RWPE2 (cell line): ENCODE measurements around the gene RNASE3.
A peak's percentile ranks its signal among the peaks of the same experiment; 100 is the strongest.
"Not testable (repeated sequence)": the region's sequence is repeated elsewhere in the genome, so short reads cannot be mapped to it uniquely, and the experiment has no call there.

Experiments used
- ATAC-seq: fragments of 200-7000 bp; cut with Tn5 transposase; 3 replicates; pipeline ENCODE4 v1.9.1; 2021; ENCODE audit warnings: low read depth
- DNase-seq: peaks from one replicate; pipeline ENCODE4 v3.0.0-alpha.2; 2020; ENCODE audit warnings: low spot score
- H3K27ac ChIP-seq: fragments of 450-650 bp; 2 replicates; pipeline ENCODE4 v1.5.1; 2017; ENCODE audit warnings: mild to moderate bottlenecking; ENCODE audit not compliant: poor library complexity, severe bottlenecking
- H3K27me3 ChIP-seq: fragments of 250-450 bp; sonication (Bioruptor Pico); 2 replicates; pipeline ENCODE4 v1.5.1; 2021; ENCODE audit warnings: mild to moderate bottlenecking, moderate library complexity; ENCODE audit not compliant: insufficient read depth, poor library complexity, severe bottlenecking
- H3K36me3 ChIP-seq: fragments of 250-450 bp; sonication (Bioruptor Pico); 2 replicates; pipeline ENCODE4 v1.5.1; 2020; ENCODE audit warnings: low read depth, mild to moderate bottlenecking, moderate library complexity
- H3K4me1 ChIP-seq: fragments of 250-450 bp; sonication (Bioruptor Pico); 2 replicates; pipeline ENCODE4 v1.5.1; 2021; ENCODE audit warnings: mild to moderate bottlenecking, moderate library complexity; ENCODE audit not compliant: insufficient read depth, poor library complexity, severe bottlenecking
- H3K4me3 ChIP-seq: fragments of 250-450 bp; sonication (Bioruptor Pico); 2 replicates; pipeline ENCODE4 v1.5.1; 2021; ENCODE audit warnings: mild to moderate bottlenecking, moderate library complexity; ENCODE audit not compliant: severe bottlenecking
- H3K9me3 ChIP-seq: fragments of 250-450 bp; sonication (Bioruptor Pico); 2 replicates; pipeline ENCODE4 v1.5.1; 2021; ENCODE audit warnings: mild to moderate bottlenecking, moderate library complexity; ENCODE audit not compliant: severe bottlenecking
- CTCF ChIP-seq: fragments of 450-650 bp; IDR thresholded peaks from one replicate; pipeline ENCODE4 v1.5.1; 2017; ENCODE audit warnings: mild to moderate bottlenecking, moderate library complexity; ENCODE audit not compliant: poor library complexity, severe bottlenecking

Gene RNASE3

GRCh38 chr14:20891126-20891825 is at the start of gene RNASE3:
Gene RNASE3 (plus strand): TSS chr14:20891385. CDS start chr14:20891687, 302 bp downstream.
- not testable (repeated sequence) for ATAC-seq, DNase-seq, H3K27ac ChIP-seq, H3K4me3 ChIP-seq, H3K9me3 ChIP-seq, H3K36me3 ChIP-seq, H3K4me1 ChIP-seq
- peaks cover 41% of the 10 kb centered on the region for H3K27me3 ChIP-seq

GRCh38 chr14:20846560-20846959 is 44.6 kb upstream of the RNASE3 start:
- DNase-seq (no peak), ATAC-seq (no peak)
- Histone ChIP-seq H3K27me3 (peaks cover 3% of the 10 kb centered on the region), H3K27ac (no peak overlapping the region), H3K36me3 (no peaks in the 10 kb centered on the region), H3K4me3 (no peak overlapping the region), H3K4me1 (no peaks in the 10 kb centered on the region), H3K9me3 (no peaks in the 10 kb centered on the region)
- no peak for TF ChIP-seq CTCF

GRCh38 chr14:20848316-20848954 is 42.8 kb upstream of the RNASE3 start:
- peak; percentile 81 for ATAC-seq
- Histone ChIP-seq H3K36me3 (no peaks in the 10 kb centered on the region), H3K4me1 (no peaks in the 10 kb centered on the region), H3K9me3 (no peaks in the 10 kb centered on the region), H3K27ac (no peak overlapping the region), H3K4me3 (no peak overlapping the region), H3K27me3 (peaks cover 10% of the 10 kb centered on the region)
- no peak for DNase-seq
- TF ChIP-seq CTCF = no peak

GRCh38 chr14:20848955-20849570 is 42.1 kb upstream of the RNASE3 start:
- peaks cover 10% of the 10 kb centered on the region for H3K27me3 ChIP-seq
- H3K36me3 ChIP-seq = no peaks in the 10 kb centered on the region
- H3K9me3 ChIP-seq = no peaks in the 10 kb centered on the region
- TF ChIP-seq CTCF = no peak
- DNase-seq (no peak), ATAC-seq (peak; percentile 24; the same call in 1 of the 3 replicates)
- H3K27ac ChIP-seq = no peak overlapping the region
- H3K4me3 ChIP-seq = no peak overlapping the region
- no peaks in the 10 kb centered on the region for H3K4me1 ChIP-seq

- H3K4me3 ChIP-seq = no peak overlapping the region
- H3K36me3 ChIP-seq = no peaks in the 10 kb centered on the region
- H3K27me3 ChIP-seq = peaks cover 7% of the 10 kb centered on the region
- H3K9me3 ChIP-seq = no peaks in the 10 kb centered on the region
- H3K4me1 ChIP-seq = no peaks in the 10 kb centered on the region
- H3K27ac ChIP-seq = no peak overlapping the region
- TF ChIP-seq CTCF = no peak
- ATAC-seq (no peak), DNase-seq (no peak)
Observed at GRCh38 chr14:20853042-20853441, 38.1 kb upstream of the RNASE3 start.
